CD14-positive monocyte (primary cell): ENCODE data around the gene PLCL2. TPM values are rescaled to one million over a fixed set of nuclear protein-coding genes. Genes with fewer than 3 reads are reported as not detected.

ENCODE experiments used
- DNase-seq, 3 donors: peaks; one replicate each; pipeline ENCODE4 v3.0.0-alpha.2; 2011 to 2022
- H2AFZ ChIP-seq: 2 replicates; pipeline ENCODE4 v1.6.0; 2012; ENCODE audit warnings: mild to moderate bottlenecking, low read depth, low read length, inconsistent platforms; ENCODE audit not compliant: insufficient read depth, poor library complexity, severe bottlenecking
- H3K27ac ChIP-seq, 2 donors: 1 replicate in 1 of 2; 2 replicates in 1 of 2; pipeline ENCODE4 v1.5.1; 2012 to 2013; ENCODE audit warnings: low read length in 2 of 2, control low read depth in 1 of 2, inconsistent platforms in 1 of 2, low read depth in 1 of 2, mild to moderate bottlenecking in 1 of 2
- H3K27me3 ChIP-seq, 2 donors: one replicate each; pipeline versions ENCODE4 v1.6.0 to v1.6.1; 2011 to 2013; ENCODE audit warnings: low read length in 2 of 2; ENCODE audit not compliant: control insufficient read depth in 2 of 2, insufficient read depth in 2 of 2
- H3K36me3 ChIP-seq, 2 donors: replicated peaks in 1 of 2; 1 replicate in 1 of 2; 2 replicates in 1 of 2; pipeline versions ENCODE4 v1.5.1 to v1.6.1; 2012 to 2013; ENCODE audit warnings: low read length in 2 of 2, control low read depth in 1 of 2, inconsistent platforms in 1 of 2, mild to moderate bottlenecking in 1 of 2; ENCODE audit not compliant: insufficient read depth in 2 of 2, control insufficient read depth in 1 of 2
- H3K4me1 ChIP-seq, 2 donors: 1 replicate in 1 of 2; 2 replicates in 1 of 2; pipeline versions ENCODE4 v1.5.1 to v1.6.1; 2012 to 2013; ENCODE audit warnings: low read length in 2 of 2, control low read depth in 1 of 2, inconsistent platforms in 1 of 2, mild to moderate bottlenecking in 1 of 2, moderate library complexity in 1 of 2; ENCODE audit not compliant: insufficient read depth in 2 of 2, control insufficient read depth in 1 of 2
- H3K4me2 ChIP-seq: replicated peaks from 2 replicates; pipeline ENCODE3; 2012; ENCODE audit warnings: low read length, moderate library complexity, mild to moderate bottlenecking; ENCODE audit not compliant: poor library complexity, severe bottlenecking; ENCODE audit errors: extremely low read depth
- H3K4me3 ChIP-seq, 3 experiments: fragments of 200-600 bp in 1 of 3; sonication (generic) in 1 of 3; replicated peaks in 1 of 3; 1 replicate in 2 of 3; 2 replicates in 1 of 3; pipeline ENCODE4 v1.5.1; 2011 to 2013; ENCODE audit warnings: low read length in 3 of 3, mild to moderate bottlenecking in 3 of 3, control low read depth in 2 of 3, low read depth in 2 of 3, inconsistent platforms in 1 of 3, moderate library complexity in 1 of 3
- H3K79me2 ChIP-seq: 2 replicates; pipeline ENCODE4 v1.6.0; 2012; ENCODE audit warnings: mild to moderate bottlenecking, control low read depth, inconsistent platforms, low read length, moderate library complexity; ENCODE audit not compliant: insufficient read depth
- H3K9ac ChIP-seq: 2 replicates; pipeline ENCODE4 v1.6.0; 2017; ENCODE audit warnings: low read length, mild to moderate bottlenecking; ENCODE audit not compliant: insufficient read depth, poor library complexity, severe bottlenecking
- H3K9me3 ChIP-seq, 2 donors: replicated peaks in 1 of 2; 1 replicate in 1 of 2; 2 replicates in 1 of 2; pipeline versions ENCODE4 v1.5.1 to v1.6.1; 2012 to 2013; ENCODE audit warnings: low read length in 2 of 2, control low read depth in 1 of 2; ENCODE audit not compliant: control insufficient read depth in 1 of 2, insufficient read depth in 1 of 2
- H4K20me1 ChIP-seq: 2 replicates; pipeline ENCODE4 v1.6.0; 2012; ENCODE audit warnings: mild to moderate bottlenecking, low read length, control low read depth, moderate library complexity; ENCODE audit not compliant: insufficient read depth
- H3K27ac Mint-ChIP-seq, 7 donors: one replicate each; pipeline ENCODE4 v1.8.0; 2020; ENCODE audit warnings: mild to moderate bottlenecking in 7 of 7, mixed read lengths in 7 of 7, moderate library complexity in 6 of 7, inconsistent platforms in 2 of 7
- H3K27me3 Mint-ChIP-seq, 3 donors: one replicate each; pipeline ENCODE4 v1.8.0; 2021 to 2022; ENCODE audit warnings: low read depth in 3 of 3, mild to moderate bottlenecking in 3 of 3, mixed read lengths in 3 of 3, moderate library complexity in 3 of 3, inconsistent platforms in 1 of 3
- H3K36me3 Mint-ChIP-seq, 2 donors: one replicate each; pipeline ENCODE4 v1.8.0; 2020; ENCODE audit warnings: mixed read lengths in 2 of 2, inconsistent platforms in 1 of 2, mild to moderate bottlenecking in 1 of 2
- H3K4me1 Mint-ChIP-seq: one replicate; pipeline ENCODE4 v1.8.0; 2020; ENCODE audit warnings: mild to moderate bottlenecking, mixed read lengths
- H3K4me3 Mint-ChIP-seq, 2 donors: one replicate each; pipeline ENCODE4 v1.8.0; 2020; ENCODE audit warnings: mild to moderate bottlenecking in 2 of 2, mixed read lengths in 2 of 2, moderate library complexity in 1 of 2
- H3K9me3 Mint-ChIP-seq, 7 donors: one replicate each; pipeline ENCODE4 v1.8.0; 2020 to 2022; ENCODE audit warnings: mixed read lengths in 7 of 7, mild to moderate bottlenecking in 6 of 7, moderate library complexity in 6 of 7, inconsistent platforms in 2 of 7
- CTCF ChIP-seq: fragments of 200-600 bp; IDR thresholded peaks from one replicate; pipeline ENCODE4 v1.8.0; 2022; ENCODE audit warnings: antibody characterized with exemption, mild to moderate bottlenecking
- WGBS: methylation state at CpG from one replicate; pipeline ENCODE4 v1.1.5; 2013; ENCODE audit warnings: missing lambda C conversion rate; ENCODE audit not compliant: insufficient coverage; 5-methylcytosine and 5-hydroxymethylcytosine counted together
- intact Hi-C, 2 donors: fragments of 100-400 bp; cut with micrococcal nuclease; formaldehyde crosslinking; loops; one replicate each; pipeline versions ENCODE4 v1.15.0 to v1.15.1; 2023
- polyA plus RNA-seq, 3 donors: library from polyadenylated mRNA; depleted of rRNA in 1 of 3; unstranded in 2 of 3; stranded (reverse) in 1 of 3; fragments of 300-500 nt in 2 of 3; fragments of >200 nt in 1 of 3; fragmentation: Illumina TruSeq in 2 of 3; gene quantifications; 1 replicate in 2 of 3; 2 replicates in 1 of 3; pipeline ENCODE4 v1.2.3, GENCODE V29; 2012 to 2021

Gene PLCL2
- polyA plus RNA-seq, 3 donors, result 18.8 to 32.5 (median 26.8) TPM

GRCh38 chr3:16912400-16913263, 27.9 kb downstream of the PLCL2 start:
- TF ChIP-seq CTCF, result no peak
- Histone ChIP-seq H3K4me2 (peak overlapping the region; percentile 3), H2AFZ (no peak overlapping the region), H4K20me1 (peaks cover 99% of the 10 kb centered on the region), H3K4me1 (peaks cover 23 to 28% of the 10 kb centered on the region in 2 donors), H3K79me2 (peaks cover 100% of the 10 kb centered on the region), H3K27me3 (no peaks in the 10 kb centered on the region), H3K9ac (no peak overlapping the region), H3K36me3 (no peaks in the 10 kb centered on the region), H3K9me3 (no peaks in the 10 kb centered on the region), H3K27ac (peak overlapping the region in 1 of 2 donors; percentile 38), H3K4me3 (peak overlapping the region in 1 of 3 experiments; percentile 13)
- Mint-ChIP-seq H3K9me3 (no peaks in the 10 kb centered on the region), H3K27ac (peak overlapping the region in 6 of 7 donors; percentile 35 to 77 (median 64)), H3K4me1 (peaks cover 63% of the 10 kb centered on the region), H3K27me3 (peaks cover 0 to 3% (median 0%) of the 10 kb centered on the region in 3 donors), H3K36me3 (peaks cover 3 to 9% of the 10 kb centered on the region in 2 donors), H3K4me3 (peak overlapping the region in 1 of 2 donors; percentile 63)
- peak; percentile 32 to 39 (median 37) for DNase-seq
- WGBS, result 39% methylated on average over 2 of the region's 3 CpGs
- intact Hi-C loops, result no loop called here

GRCh38 chr3:16913264-16913580, 28.5 kb downstream of the PLCL2 start:
- Mint-ChIP-seq H3K27me3 (peaks cover 0 to 3% (median 0%) of the 10 kb centered on the region in 3 donors), H3K36me3 (peaks cover 3 to 9% of the 10 kb centered on the region in 2 donors), H3K4me3 (no peak overlapping the region), H3K27ac (peak overlapping the region in 3 of 7 donors; percentile 35 to 76 (median 74)), H3K4me1 (peaks cover 60% of the 10 kb centered on the region), H3K9me3 (no peaks in the 10 kb centered on the region)
- intact Hi-C loops, result no loop called here
- Histone ChIP-seq H2AFZ (no peak overlapping the region), H3K36me3 (no peaks in the 10 kb centered on the region), H3K4me1 (peaks cover 23 to 28% of the 10 kb centered on the region in 2 donors), H3K27ac (peak overlapping the region in 1 of 2 donors; percentile 38), H3K9me3 (no peaks in the 10 kb centered on the region), H3K9ac (no peak overlapping the region), H3K4me3 (no peak overlapping the region), H3K4me2 (no peak overlapping the region), H4K20me1 (peaks cover 99% of the 10 kb centered on the region), H3K79me2 (peaks cover 100% of the 10 kb centered on the region), H3K27me3 (no peaks in the 10 kb centered on the region)
- no CpG with 5 or more reads among the region's 2 CpGs for WGBS
- DNase-seq, result no peak
- no peak for TF ChIP-seq CTCF
